Erythroblast (primary cell): Measurements from ENCODE around the gene ACVR1.

Source experiments
- GATA1 ChIP-seq: IDR thresholded peaks from 2 replicates; pipeline ENCODE4 v1.6.1; 2011; ENCODE audit warnings: low read depth, mild to moderate bottlenecking, control low read depth, low read length, moderate library complexity
- POLR2A ChIP-seq: IDR thresholded peaks from 2 replicates; pipeline ENCODE4 v1.6.1; 2011; ENCODE audit warnings: mild to moderate bottlenecking, low read length

DNA sequence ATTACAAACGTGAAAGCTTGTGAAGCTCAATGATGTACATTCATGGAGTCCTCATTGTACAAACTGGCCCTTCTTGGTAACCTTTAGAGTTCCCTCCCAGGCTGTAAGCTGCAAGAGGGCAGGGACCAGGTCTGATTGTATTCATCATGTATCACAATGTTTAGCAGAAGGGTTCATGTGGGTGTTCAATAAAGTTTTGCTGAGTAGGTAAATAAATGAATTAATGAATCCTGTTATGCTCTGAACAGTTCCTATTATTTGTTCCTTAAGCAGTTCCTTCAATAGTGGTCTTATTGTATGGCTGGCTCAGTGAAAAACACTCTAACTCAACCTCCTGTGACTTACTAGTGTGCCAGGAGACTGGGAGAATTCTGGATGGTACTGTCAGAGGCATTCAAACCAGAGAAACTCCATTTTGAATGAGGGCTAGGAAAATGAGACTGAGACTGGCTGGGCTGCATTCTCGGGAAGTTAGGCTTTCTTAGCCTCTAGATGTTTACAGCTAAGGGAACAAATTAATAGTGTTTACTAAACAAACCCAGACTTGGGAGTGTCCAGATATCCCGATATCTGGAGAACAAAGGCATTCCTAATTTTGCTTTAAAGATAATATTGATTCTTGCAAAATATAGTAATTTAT is 1.8 kb upstream of the ACVR1 start:
- TF ChIP-seq POLR2A = no peak
- no peak for TF ChIP-seq GATA1
